SKM-1 (cell line): Measurements from ENCODE around the gene ANXA2.
"Not testable (repeated sequence)": the region's sequence is repeated elsewhere in the genome, so short reads cannot be mapped to it uniquely, and the experiment has no call there.

ENCODE experiments used
- DNase-seq: peaks from one replicate; lab custom pipeline; 2025; ENCODE audit not compliant: unreplicated experiment; lab: John Stamatoyannopoulos, UW

ANXA2 gene

GRCh38 chr15:60397772-60398445 lies at the start of gene ANXA2:
Gene ANXA2, minus strand, starts transcription at chr15:60397986. Its CDS starts 11,911 bp downstream, at chr15:60386075.
- no peak for DNase-seq

- no peak for DNase-seq
Observed at GRCh38 chr15:60444289-60444912, 46.6 kb upstream of the ANXA2 start.

- DNase-seq = no peak
Observed at GRCh38 chr15:60442763-60443162, 45.0 kb upstream of the ANXA2 start.

GRCh38 chr15:60442031-60442650 lies 44.4 kb upstream of the ANXA2 start:
- DNase-seq = no peak

GRCh38 chr15:60441331-60441730 lies 43.5 kb upstream of the ANXA2 start:
- no peak for DNase-seq

GRCh38 chr15:60438646-60439045 lies 40.9 kb upstream of the ANXA2 start:
- DNase-seq = no peak

- DNase-seq = no peak
Observed at GRCh38 chr15:60428935-60429334, 31.1 kb upstream of the ANXA2 start.

GRCh38 chr15:60426870-60427508 lies 29.2 kb upstream of the ANXA2 start:
- no peak for DNase-seq

- DNase-seq = no peak
Observed at GRCh38 chr15:60425461-60425860, 27.7 kb upstream of the ANXA2 start.

- DNase-seq = no peak
Observed at GRCh38 chr15:60424006-60424405, 26.2 kb upstream of the ANXA2 start.

- DNase-seq = no peak
Observed at GRCh38 chr15:60423537-60423936, 25.8 kb upstream of the ANXA2 start.

- no peak for DNase-seq
Observed at GRCh38 chr15:60421544-60421943, 23.8 kb upstream of the ANXA2 start.

GRCh38 chr15:60420203-60420716 lies 22.5 kb upstream of the ANXA2 start:
- no peak for DNase-seq

GRCh38 chr15:60419753-60420152 lies 22.0 kb upstream of the ANXA2 start:
- DNase-seq = no peak

GRCh38 chr15:60418096-60418495 lies 20.3 kb upstream of the ANXA2 start:
- DNase-seq = no peak

GRCh38 chr15:60417112-60417511 lies 19.3 kb upstream of the ANXA2 start:
- DNase-seq = no peak

GRCh38 chr15:60416484-60416883 lies 18.7 kb upstream of the ANXA2 start:
- DNase-seq = no peak

- DNase-seq = no peak
Observed at GRCh38 chr15:60414016-60414682, 16.4 kb upstream of the ANXA2 start.

- no peak for DNase-seq
Observed at GRCh38 chr15:60413231-60413824, 15.5 kb upstream of the ANXA2 start.

GRCh38 chr15:60412807-60413206 lies 15.0 kb upstream of the ANXA2 start:
- not testable (repeated sequence) for DNase-seq
